ENCODE measurements around the gene DOK5.

Gene DOK5

GRCh38 chr20:54654450-54654849 lies 179.1 kb downstream of the DOK5 start:
- DNase-seq = no peak

GRCh38 chr20:54657268-54657826 lies 182.0 kb downstream of the DOK5 start:
- no peak for DNase-seq

- no peak for DNase-seq
These were observed 183.1 kb downstream of the DOK5 start for GRCh38 chr20:54658525-54658924.

GRCh38 chr20:54661265-54661664 lies 185.9 kb downstream of the DOK5 start:
- no peak for DNase-seq

GRCh38 chr20:54661880-54662465 lies 186.6 kb downstream of the DOK5 start:
- DNase-seq = no peak

GRCh38 chr20:54665812-54666211 lies 190.4 kb downstream of the DOK5 start:
- no peak for DNase-seq

- no peak for DNase-seq
These were observed 193.1 kb downstream of the DOK5 start for GRCh38 chr20:54668271-54669039.

GRCh38 chr20:54669040-54669363 lies 193.6 kb downstream of the DOK5 start:
- DNase-seq = no peak

GRCh38 chr20:54678253-54678652 lies 202.9 kb downstream of the DOK5 start:
- DNase-seq = no peak

GRCh38 chr20:54680439-54680838 lies 205.0 kb downstream of the DOK5 start:
- DNase-seq = no peak

- no peak for DNase-seq
These were observed 205.7 kb downstream of the DOK5 start for GRCh38 chr20:54680872-54681619.

- DNase-seq = no peak
These were observed 206.5 kb downstream of the DOK5 start for GRCh38 chr20:54681869-54682268.

- no peak for DNase-seq
These were observed 213.1 kb downstream of the DOK5 start for GRCh38 chr20:54688476-54688875.

- DNase-seq = no peak
These were observed 214.9 kb downstream of the DOK5 start for GRCh38 chr20:54690323-54690722.

- DNase-seq = no peak
These were observed 215.9 kb downstream of the DOK5 start for GRCh38 chr20:54691327-54691726.

GRCh38 chr20:54692168-54692887 lies 216.9 kb downstream of the DOK5 start:
- DNase-seq = no peak

GRCh38 chr20:54694516-54694915 lies 219.1 kb downstream of the DOK5 start:
- no peak for DNase-seq

- DNase-seq = no peak
These were observed 223.0 kb downstream of the DOK5 start for GRCh38 chr20:54698373-54698772.

All from NCI-H1436 (cell line).